Urinary bladder (tissue), 4 donors: ENCODE results near the gene ORAI3. TPM values are rescaled to one million over a fixed set of nuclear protein-coding genes. Genes with fewer than 3 reads are reported as not detected.

Experiments
- DNase-seq: peaks from one replicate; pipeline ENCODE4 v3.0.0-alpha.2; 2015; ENCODE audit errors: extremely low spot score
- H3K27ac ChIP-seq: one replicate; pipeline ENCODE4 v1.5.1; 2013; ENCODE audit warnings: low read depth, mild to moderate bottlenecking, moderate library complexity
- H3K36me3 ChIP-seq: one replicate; pipeline ENCODE4 v1.6.1; 2013; ENCODE audit warnings: mild to moderate bottlenecking, moderate library complexity; ENCODE audit not compliant: insufficient read depth
- H3K4me1 ChIP-seq: one replicate; pipeline ENCODE4 v1.6.1; 2013; ENCODE audit warnings: mild to moderate bottlenecking, moderate library complexity; ENCODE audit not compliant: insufficient read depth
- H3K4me3 ChIP-seq: one replicate; pipeline ENCODE4 v1.5.1; 2013; ENCODE audit warnings: low read depth, low read length
- WGBS: extraction: QIAGEN DNeasy Blood & Tissue Kit; methylation state at CpG from one replicate; pipeline ENCODE4 v1.1.7; 2013; 5-methylcytosine and 5-hydroxymethylcytosine counted together
- polyA plus RNA-seq: library from polyadenylated mRNA; stranded (reverse); fragments of 200-250 nt; gene quantifications from one replicate; pipeline ENCODE4 v1.2.3, GENCODE V29; 2013
- total RNA-seq: library from RNA; depleted of rRNA; stranded (reverse); fragments of >200 nt; gene quantifications from one replicate; pipeline ENCODE4 v1.2.3, GENCODE V29; 2014
- donor health status: healthy with polysubstance abuse.
- donor health status: healthy.

ORAI3 gene
- total and polyA plus RNA-seq, 2 donors = 16.7 to 39.7 TPM

- Histone ChIP-seq H3K36me3 (peaks cover 17% of the 10 kb centered on the region), H3K27ac (no peak overlapping the region), H3K4me3 (no peak overlapping the region), H3K4me1 (no peaks in the 10 kb centered on the region)
- 89% methylated on average over 15 of the region's 15 CpGs for WGBS
- no peak for DNase-seq
These were observed 31.1 kb downstream of the ORAI3 start for GRCh38 chr16:30980023-30980371.

GRCh38 chr16:30980434-30980833 is 31.6 kb downstream of the ORAI3 start:
- no peak overlapping the region for H3K27ac ChIP-seq
- no peaks in the 10 kb centered on the region for H3K4me1 ChIP-seq
- WGBS = 90% methylated on average over 29 of the region's 29 CpGs
- H3K36me3 ChIP-seq = peaks cover 17% of the 10 kb centered on the region
- no peak for DNase-seq
- H3K4me3 ChIP-seq = no peak overlapping the region

DNA sequence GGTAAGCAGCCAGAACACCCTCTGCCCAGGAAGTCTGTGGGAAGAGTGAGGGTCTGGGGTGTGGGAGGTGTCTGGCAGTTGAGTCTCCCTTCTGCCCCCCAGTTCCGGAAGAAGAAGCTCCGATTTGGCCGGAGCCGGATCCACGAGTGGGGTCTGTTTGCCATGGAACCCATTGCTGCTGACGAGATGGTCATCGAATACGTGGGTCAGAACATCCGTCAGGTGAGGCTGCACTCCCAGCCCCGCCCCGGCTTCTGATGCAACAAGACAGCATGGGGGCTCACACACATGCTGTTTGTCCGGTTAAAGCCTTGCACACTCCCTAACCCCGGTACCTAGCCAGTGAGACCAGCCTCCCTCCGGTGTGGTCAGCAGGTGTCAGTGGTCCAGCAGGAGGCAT is 32.1 kb downstream of the ORAI3 start:
- no peak for DNase-seq
- WGBS = 94% methylated on average over 14 of the region's 14 CpGs
- Histone ChIP-seq H3K4me1 (no peaks in the 10 kb centered on the region), H3K36me3 (peaks cover 17% of the 10 kb centered on the region), H3K4me3 (no peak overlapping the region), H3K27ac (no peak overlapping the region)

DNA sequence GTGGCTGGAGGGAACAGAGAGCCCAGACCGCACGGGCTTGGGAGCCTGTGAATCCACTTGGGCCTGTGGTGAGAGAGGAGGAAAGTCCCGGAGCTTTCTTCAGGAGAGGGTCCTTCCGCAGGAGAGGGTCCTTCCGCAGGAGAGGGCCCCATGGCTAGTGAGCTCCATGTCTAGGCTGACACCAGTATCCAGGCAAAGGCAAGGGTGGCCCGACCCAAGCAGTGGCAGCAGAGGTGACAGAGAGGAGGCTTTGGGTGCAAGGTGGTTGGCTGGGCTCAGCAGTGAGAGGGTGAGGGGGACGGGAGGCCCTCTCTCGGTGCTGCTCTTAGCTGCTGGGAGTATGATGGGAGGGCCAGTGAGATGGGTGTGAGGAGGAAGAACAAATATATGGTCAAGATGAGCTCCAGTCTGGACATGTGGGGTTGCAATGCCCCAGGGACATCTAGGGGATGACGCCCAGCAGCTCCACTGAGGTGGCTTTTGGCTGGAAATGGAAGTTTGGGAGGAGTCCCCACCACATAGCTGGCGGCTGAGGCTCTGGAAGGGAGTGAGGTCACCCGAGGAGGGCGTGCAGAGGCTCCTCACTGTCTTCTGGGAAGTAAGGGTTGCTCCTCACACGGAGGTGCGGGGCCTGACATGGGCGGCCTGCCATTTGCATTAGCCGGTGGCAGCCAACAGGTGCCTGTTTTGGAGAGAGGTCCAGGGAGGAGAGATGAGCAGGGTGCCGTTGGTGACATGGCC is 33.9 kb downstream of the ORAI3 start:
- H3K4me1 ChIP-seq = no peaks in the 10 kb centered on the region
- DNase-seq = no peak
- WGBS = 76% methylated on average over 17 of the region's 17 CpGs
- H3K36me3 ChIP-seq = peaks cover 17% of the 10 kb centered on the region
- H3K27ac ChIP-seq = no peak overlapping the region
- H3K4me3 ChIP-seq = no peak overlapping the region

DNA sequence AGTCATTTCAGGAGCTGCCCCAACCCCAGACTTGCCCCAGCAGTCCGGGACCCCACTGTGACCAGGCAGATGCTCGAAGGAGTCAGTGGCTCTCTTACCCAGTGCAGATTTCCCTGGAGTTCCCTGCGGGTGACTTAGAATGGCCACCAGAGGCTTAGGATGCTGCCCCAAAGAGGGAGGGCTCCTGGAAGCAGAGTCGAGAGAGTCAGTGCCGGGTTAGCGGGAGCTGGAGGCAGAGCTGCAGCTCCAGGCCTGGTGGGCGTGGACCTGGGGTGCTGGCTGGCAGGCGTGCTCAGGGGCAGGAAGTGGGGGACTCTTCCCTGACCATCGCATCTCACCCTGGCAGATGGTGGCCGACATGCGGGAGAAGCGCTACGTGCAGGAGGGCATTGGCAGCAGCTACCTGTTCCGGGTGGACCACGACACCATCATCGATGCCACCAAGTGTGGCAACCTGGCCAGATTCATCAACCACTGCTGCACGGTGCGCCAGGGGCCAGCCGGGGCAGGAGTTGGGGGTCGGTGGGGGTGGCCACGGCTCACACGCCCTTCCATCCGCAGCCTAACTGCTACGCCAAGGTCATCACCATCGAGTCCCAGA is 34.5 kb downstream of the ORAI3 start:
- no peak for DNase-seq
- no peaks in the 10 kb centered on the region for H3K4me1 ChIP-seq
- no peak overlapping the region for H3K4me3 ChIP-seq
- WGBS = 84% methylated on average over 25 of the region's 25 CpGs
- H3K36me3 ChIP-seq = peaks cover 17% of the 10 kb centered on the region
- no peak overlapping the region for H3K27ac ChIP-seq

DNA sequence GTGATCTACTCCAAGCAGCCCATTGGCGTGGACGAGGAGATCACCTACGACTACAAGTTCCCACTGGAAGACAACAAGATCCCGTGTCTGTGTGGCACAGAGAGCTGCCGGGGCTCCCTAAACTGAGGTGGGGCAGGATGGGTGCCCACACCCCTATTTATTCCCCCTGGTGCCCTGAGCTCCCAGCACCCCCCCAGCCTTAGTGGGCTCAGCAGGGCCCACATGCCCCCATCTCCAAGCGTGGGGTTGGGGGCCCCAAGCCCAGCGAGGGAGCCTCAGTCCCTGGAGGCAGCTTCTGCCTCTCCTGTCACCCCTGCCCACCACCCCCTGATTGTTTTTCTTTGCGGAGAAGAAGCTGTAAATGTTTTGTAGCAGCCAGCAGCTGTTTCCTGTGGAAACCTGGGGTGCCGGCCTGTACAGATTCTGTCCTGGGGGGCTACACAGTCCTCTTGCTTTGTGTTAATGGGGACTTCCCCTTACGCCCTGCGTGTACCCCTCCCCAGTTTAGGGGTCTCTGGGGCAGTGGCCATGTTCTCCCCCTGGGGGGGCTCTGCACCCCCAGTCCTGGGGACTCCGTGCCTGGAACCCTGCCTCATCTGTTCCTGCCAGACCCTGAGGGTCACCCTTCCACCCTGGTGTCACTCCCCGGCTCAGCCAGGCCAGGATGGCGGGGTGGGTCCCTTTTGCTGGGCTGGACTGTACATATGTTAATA is 35.2 kb downstream of the ORAI3 start:
- 77% methylated on average over 14 of the region's 14 CpGs for WGBS
- H3K4me3 ChIP-seq = no peak overlapping the region
- no peaks in the 10 kb centered on the region for H3K4me1 ChIP-seq
- H3K27ac ChIP-seq = no peak overlapping the region
- peaks cover 17% of the 10 kb centered on the region for H3K36me3 ChIP-seq
- DNase-seq = no peak

DNA sequence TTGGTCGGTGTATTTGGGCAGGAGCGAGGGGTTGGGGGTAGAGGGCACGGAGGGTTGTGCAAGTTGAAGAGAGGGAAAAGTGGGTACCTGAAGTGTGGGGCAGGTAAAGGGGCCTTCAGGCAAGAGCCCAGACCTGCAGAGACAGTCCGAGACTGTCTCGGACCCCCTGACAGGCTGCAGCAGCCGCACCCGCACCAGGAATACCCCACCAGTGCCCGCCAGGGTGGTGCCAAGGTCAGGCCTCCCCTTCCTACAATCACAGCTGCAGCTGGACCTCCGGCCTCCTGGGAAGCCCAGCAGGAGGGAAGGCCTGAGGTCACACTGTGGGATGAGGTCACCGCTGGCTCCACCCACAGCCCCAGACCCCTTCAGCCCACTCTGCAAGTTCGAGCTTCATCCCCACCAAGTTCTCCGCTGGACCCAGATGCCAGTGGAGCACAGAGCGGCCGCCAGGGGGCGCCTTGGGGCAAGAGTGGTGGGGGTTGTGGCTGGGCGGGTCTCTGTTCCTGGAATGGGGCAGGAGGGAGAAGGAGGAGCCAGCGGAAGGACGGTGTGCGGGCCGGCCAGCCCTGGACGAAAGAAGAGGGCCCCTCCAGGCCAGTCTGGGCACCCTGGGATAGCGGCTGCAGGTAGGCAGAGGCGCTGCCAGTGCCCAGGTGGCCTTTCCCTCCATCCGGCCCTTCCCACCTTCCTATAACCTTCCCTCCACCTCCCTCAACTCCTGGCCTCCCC is 36.0 kb downstream of the ORAI3 start, which contains the start of gene HSD3B7:
TSS of gene HSD3B7 (plus strand) at position 539 of the 732 bp plus-strand sequence. CDS start 452 bp downstream, outside the sequence.
- peak within 1 kb of the TSS; percentile 15 for H3K4me3 ChIP-seq
- peaks cover 13% of the 10 kb centered on the region for H3K36me3 ChIP-seq
- no peak for DNase-seq
- WGBS = 28% methylated on average over 24 of the region's 24 CpGs
- H3K4me1 ChIP-seq = no peaks in the 10 kb centered on the region
- no peak within 1 kb of the TSS for H3K27ac ChIP-seq

- no peak for DNase-seq
- H3K27ac ChIP-seq = no peak overlapping the region
- peaks cover 10% of the 10 kb centered on the region for H3K36me3 ChIP-seq
- H3K4me3 ChIP-seq = peak overlapping the region; percentile 15
- no peaks in the 10 kb centered on the region for H3K4me1 ChIP-seq
- 52% methylated on average over 20 of the region's 20 CpGs for WGBS
These were observed 36.7 kb downstream of the ORAI3 start for GRCh38 chr16:30985401-30986128.

DNA sequence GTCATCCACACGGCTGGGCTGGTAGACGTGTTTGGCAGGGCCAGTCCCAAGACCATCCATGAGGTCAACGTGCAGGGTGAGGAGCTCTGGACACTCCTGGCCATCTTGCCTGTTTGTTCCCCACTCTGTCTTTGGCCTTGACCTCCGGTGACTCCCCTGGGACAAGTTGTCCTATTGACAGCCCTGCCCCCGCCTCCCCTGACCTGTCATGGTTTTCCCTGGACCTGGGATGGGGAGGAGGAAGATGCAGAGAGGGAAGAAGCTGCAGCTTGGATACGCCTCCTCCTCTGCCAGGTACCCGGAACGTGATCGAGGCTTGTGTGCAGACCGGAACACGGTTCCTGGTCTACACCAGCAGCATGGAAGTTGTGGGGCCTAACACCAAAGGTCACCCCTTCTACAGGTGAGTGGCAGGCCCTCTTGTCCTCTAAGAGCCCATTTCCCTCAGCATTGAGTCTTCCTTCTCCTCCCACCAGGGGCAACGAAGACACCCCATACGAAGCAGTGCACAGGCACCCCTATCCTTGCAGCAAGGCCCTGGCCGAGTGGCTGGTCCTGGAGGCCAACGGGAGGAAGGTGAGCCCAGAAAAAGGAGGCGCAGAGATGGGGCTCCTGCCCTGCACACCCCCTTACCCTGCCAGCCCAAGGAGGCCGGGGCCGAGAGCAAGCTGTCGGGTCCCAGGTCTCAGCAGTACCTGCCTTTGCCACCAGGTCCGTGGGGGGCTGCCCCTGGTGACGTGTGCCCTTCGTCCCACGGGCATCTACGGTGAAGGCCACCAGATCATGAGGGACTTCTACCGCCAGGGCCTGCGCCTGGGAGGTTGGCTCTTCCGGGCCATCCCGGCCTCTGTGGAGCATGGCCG is 37.5 kb downstream of the ORAI3 start:
- DNase-seq = no peak
- Histone ChIP-seq H3K27ac (no peak overlapping the region), H3K4me3 (no peak overlapping the region), H3K36me3 (peaks cover 6% of the 10 kb centered on the region), H3K4me1 (no peaks in the 10 kb centered on the region)
- WGBS = 88% methylated on average over 29 of the region's 29 CpGs

- DNase-seq = no peak
These were observed 38.8 kb downstream of the ORAI3 start for GRCh38 chr16:30987581-30988190.

GRCh38 chr16:30989469-30990047 is 40.7 kb downstream of the ORAI3 start:
- Histone ChIP-seq H3K36me3 (no peaks in the 10 kb centered on the region), H3K4me1 (no peaks in the 10 kb centered on the region), H3K27ac (no peak overlapping the region), H3K4me3 (no peak overlapping the region)
- WGBS = 87% methylated on average over 23 of the region's 23 CpGs
- DNase-seq = no peak

More at GRCh38 chr16:30987581-30988190, 38.8 kb downstream of the ORAI3 start:
- Histone ChIP-seq H3K36me3 (peaks cover 4% of the 10 kb centered on the region), H3K27ac (no peak overlapping the region), H3K4me3 (no peak overlapping the region), H3K4me1 (no peaks in the 10 kb centered on the region)
- 95% methylated on average over 30 of the region's 30 CpGs for WGBS

- Histone ChIP-seq H3K36me3 (no peaks in the 10 kb centered on the region), H3K27ac (no peak overlapping the region), H3K4me3 (no peak overlapping the region), H3K4me1 (no peaks in the 10 kb centered on the region)
- WGBS = 73% methylated on average over 12 of the region's 12 CpGs
- no peak for DNase-seq
These were observed 41.2 kb downstream of the ORAI3 start for GRCh38 chr16:30990105-30990504.
